Kidney tubule cell (primary cell): ENCODE data around the gene DSTN.

ENCODE experiments used
- DNase-seq: peaks from one replicate; pipeline ENCODE4 v3.0.0-alpha.2; 2018; ENCODE audit warnings: low spot score

Gene DSTN

GRCh38 chr20:17612287-17612991 is 42.6 kb downstream of the DSTN start:
- DNase-seq = peak; percentile 32

- DNase-seq = no peak
Observed at GRCh38 chr20:17612992-17613327, 43.1 kb downstream of the DSTN start.

GRCh38 chr20:17613328-17614175 is 43.7 kb downstream of the DSTN start:
- DNase-seq = peak; percentile 22

- DNase-seq = peak; percentile 35
Observed at GRCh38 chr20:17614176-17614811, 44.4 kb downstream of the DSTN start.

GRCh38 chr20:17614812-17615644 is 45.2 kb downstream of the DSTN start:
- DNase-seq = no peak

GRCh38 chr20:17615645-17616479 is 46.0 kb downstream of the DSTN start:
- no peak for DNase-seq

- no peak for DNase-seq
Observed at GRCh38 chr20:17616480-17617211, 46.8 kb downstream of the DSTN start.

- DNase-seq = peak; percentile 29
Observed at GRCh38 chr20:17617212-17617867, 47.5 kb downstream of the DSTN start.

- DNase-seq = no peak
Observed at GRCh38 chr20:17617868-17618672, 48.2 kb downstream of the DSTN start.

- no peak for DNase-seq
Observed at GRCh38 chr20:17618673-17619013, 48.8 kb downstream of the DSTN start.

GRCh38 chr20:17619351-17620093 is 49.6 kb downstream of the DSTN start:
- no peak for DNase-seq

- no peak for DNase-seq
Observed at GRCh38 chr20:17620371-17621228, 50.7 kb downstream of the DSTN start.

GRCh38 chr20:17621229-17621968 is 51.5 kb downstream of the DSTN start:
- no peak for DNase-seq

GRCh38 chr20:17622086-17622850 is 52.4 kb downstream of the DSTN start:
- no peak for DNase-seq

- DNase-seq = no peak
Observed at GRCh38 chr20:17622851-17623508, 53.1 kb downstream of the DSTN start.
